HG03575 (cell line): ENCODE results near the gene ASGR2.
"Not testable (repeated sequence)": the region's sequence is repeated elsewhere in the genome, so short reads cannot be mapped to it uniquely, and the experiment has no call there.

Experiments used
- ATAC-seq: cut with Tn5 transposase; IDR thresholded peaks from one replicate; pipeline ENCODE4 v1.9.1; 2021; ENCODE audit not compliant: unreplicated experiment, insufficient number of reproducible peaks, low FRiP score; ENCODE audit errors: extremely low read depth

Gene ASGR2

DNA sequence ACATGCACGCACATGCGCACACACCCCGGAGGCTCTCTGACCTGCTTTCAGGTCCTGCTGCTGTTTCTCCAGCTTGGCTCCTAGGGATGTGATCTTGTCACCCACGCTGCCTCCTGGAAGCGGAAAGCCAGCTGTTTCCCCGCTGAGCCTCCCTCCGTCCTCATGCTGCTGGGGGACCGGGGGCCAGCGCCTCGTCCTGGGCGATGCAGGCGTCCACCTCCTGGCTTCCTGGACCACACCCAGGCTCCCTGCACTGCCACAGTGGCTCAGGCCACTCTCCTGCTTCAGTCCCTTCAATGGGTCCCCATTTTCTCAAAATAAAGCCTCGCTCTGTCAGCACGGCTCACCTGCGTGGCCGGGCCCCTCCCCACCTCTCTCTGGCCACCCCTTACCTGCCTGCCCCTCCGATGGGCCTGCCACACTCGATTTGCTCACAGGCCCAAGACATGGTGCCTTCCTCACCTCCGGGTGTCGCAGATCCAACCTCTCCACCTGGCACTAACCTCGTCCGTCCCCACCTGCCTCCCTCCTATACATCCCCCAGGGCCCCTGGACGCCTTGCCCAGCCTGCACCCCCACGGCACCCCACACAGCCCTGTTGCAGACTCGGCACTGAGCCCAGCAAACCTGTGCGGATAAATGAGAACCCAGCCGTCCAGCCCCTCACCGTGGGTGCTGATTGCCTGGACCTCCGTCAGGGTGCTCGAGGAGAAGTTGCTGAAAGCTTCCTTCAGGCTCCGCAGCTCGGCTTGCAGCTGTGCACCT is 6.6 kb downstream of the ASGR2 start:
- no peak for ATAC-seq

DNA sequence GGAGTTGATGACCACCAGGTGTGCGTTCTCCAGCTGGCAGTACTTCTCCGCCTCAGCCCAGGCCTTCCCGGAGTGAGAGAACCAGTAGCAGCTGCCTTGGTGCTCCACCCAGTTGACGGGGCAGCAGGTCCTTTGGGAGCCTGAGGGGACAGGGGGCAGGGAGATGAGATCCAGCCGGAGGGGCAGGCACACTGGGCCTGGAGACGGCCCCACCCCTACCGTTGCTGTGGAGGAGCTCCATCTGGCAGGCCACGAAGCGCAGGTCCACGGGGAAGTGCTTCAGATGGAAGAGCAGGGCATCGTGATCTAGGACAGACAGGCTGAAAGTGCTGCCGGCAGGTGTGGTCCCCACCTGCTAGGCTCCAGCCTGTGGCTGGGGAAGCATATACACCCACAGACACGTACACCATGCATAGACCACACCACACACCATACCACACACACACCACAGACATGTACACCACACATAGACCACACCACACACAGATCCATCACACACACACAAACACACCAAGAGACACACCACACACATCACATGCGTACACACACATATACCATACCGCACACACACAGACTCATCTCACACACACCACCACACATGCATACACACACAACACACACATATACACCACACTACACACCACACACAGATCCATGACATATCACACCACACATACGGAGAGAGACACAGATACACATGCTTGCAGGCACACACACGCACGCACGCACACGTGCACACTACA is 7.4 kb downstream of the ASGR2 start:
- no peak for ATAC-seq

GRCh38 chr17:7102421-7102820 is 12.2 kb downstream of the ASGR2 start:
- ATAC-seq = no peak

- ATAC-seq = no peak
Observed at GRCh38 chr17:7101531-7101930, 13.1 kb downstream of the ASGR2 start.

GRCh38 chr17:7100641-7101379 is 13.8 kb downstream of the ASGR2 start:
- not testable (repeated sequence) for ATAC-seq

GRCh38 chr17:7098802-7099459 is 15.7 kb downstream of the ASGR2 start:
- no peak for ATAC-seq

GRCh38 chr17:7097940-7098339 is 16.7 kb downstream of the ASGR2 start:
- ATAC-seq = no peak

DNA sequence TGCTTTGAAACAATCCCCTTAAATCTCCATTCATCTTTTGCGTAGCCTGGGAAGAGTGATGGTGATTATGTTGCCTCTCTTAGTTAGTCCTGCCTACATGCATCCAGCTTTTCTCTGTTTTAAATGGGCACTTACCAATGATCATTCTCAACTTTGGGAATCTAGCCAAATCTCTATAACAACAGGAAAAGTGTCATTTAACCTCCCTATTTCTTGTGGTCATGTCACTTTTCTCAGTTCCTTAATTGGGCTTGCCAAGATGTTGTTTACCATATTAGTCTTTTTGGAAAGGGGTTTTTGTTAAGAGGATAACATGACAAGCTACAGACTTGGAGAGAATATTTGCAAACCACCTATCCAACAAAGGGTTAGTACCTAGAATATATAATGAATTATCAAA is 19.0 kb downstream of the ASGR2 start:
- ATAC-seq = no peak

- no peak for ATAC-seq
Observed at GRCh38 chr17:7094652-7095019, 20.0 kb downstream of the ASGR2 start.

- ATAC-seq = not testable (repeated sequence)
Observed at GRCh38 chr17:7091311-7092005, 23.2 kb downstream of the ASGR2 start.

DNA sequence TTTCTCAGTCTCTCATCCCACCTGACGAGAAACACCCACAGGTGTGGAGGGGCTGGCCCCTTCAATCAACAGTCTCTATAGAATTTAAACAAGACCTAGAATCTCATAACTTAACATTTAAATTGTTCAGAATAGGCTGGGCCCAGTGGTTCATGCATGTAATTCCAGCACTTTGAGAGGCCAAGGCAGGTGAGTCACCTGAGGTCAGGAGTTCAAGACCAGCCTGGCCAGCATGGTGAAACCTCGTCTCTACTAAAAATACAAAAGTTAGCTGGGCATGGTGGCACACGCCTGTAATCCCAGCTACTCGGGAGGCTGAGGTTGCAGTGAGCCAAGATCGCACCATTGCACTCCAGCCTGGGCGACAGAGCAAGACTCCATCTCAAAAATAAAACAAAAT is 25.1 kb downstream of the ASGR2 start:
- ATAC-seq = not testable (repeated sequence)

DNA sequence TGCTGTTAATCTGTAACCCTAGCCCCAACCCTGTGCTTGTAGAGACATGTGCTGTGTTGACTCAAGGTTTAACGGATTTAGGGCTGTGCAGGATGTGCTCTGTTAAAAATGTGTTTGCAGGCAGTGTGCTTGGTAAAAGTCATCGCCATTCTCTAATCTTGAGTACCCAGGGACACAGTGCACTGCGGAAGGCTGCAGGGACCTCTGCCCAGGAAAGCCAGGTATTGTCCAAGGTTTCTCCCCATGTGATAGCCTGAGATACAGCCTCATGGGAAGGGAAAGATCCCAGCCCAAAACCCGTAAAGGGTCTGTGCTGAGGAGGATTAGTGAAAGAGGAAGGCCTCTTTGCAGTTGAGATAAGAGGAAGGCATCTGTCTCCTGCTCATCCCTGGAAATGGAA is 26.2 kb downstream of the ASGR2 start:
- not testable (repeated sequence) for ATAC-seq

- no peak for ATAC-seq
Observed at GRCh38 chr17:7084088-7084487, 30.5 kb downstream of the ASGR2 start.

GRCh38 chr17:7083592-7083991 is 31.0 kb downstream of the ASGR2 start:
- ATAC-seq = no peak

DNA sequence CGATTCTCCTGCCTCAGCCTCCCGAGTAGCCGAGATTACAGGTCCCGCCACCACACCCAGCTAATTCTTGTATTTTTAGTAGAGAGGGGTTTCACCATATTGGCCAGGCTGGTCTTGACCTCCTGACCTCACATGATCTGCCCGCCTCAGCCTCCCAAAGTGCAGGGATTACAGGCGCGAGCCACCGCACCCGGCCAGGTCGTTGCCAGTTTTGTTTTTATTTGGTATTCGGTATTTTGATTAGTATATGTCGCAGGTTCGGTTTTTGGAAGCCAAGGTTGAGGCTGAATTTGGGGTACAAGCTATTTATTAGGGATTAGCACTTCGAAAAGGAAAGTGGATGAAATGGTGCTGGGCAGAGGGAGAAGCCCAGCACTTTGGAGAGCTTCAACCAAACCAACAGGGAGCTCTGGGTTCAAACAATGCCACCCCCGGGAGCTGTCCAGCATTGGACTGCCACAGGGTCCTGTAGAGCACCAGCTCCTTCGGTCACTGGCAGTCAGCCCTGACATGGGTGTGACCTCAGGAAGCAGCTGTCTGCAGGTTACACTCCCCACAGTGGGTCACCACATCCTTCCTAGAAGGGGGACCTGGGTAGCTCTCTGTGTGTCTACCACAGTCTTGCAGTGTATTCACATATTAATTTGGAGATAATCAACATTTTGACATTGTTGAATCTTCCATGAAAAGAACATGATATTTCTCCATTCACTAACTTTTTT is 33.1 kb downstream of the ASGR2 start:
- no peak for ATAC-seq

DNA sequence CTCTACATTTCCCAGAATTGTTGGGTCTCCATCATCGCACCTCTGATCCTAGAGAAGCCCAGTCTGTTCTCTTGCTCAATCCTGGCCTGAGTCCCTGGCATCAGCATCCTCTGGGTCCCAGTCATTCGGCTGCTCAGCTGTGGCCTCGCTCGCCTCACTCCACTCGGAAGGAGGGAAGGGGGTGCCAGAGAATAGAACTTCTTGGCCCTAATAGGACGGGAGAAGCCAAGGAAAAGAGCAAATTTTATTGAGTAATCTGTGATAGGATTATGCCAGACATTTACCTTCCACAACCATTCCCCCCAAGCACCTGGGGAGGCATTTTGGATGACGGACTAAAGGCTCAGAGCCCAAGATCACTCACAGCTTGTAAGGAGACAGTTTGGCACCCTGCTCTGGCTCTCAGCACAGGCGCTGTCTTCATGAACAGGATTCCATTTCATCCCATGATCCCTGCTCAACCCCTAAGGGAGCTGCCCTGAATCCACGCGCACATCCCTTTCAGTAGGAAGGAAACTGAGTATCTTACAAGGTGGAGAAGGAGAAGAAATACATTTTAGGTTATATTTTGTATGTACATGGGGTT is 34.1 kb downstream of the ASGR2 start:
- ATAC-seq = no peak

- no peak for ATAC-seq
Observed at GRCh38 chr17:7079581-7080455, 34.8 kb downstream of the ASGR2 start, which contains the start of gene CLEC10A. CLEC10A (minus strand) TSS chr17:7080251; CDS start chr17:7078812, 1,439 bp downstream.
